GM21526 (cell line): ENCODE measurements around the gene TRIM54.
"Not testable (repeated sequence)": the region's sequence is repeated elsewhere in the genome, so short reads cannot be mapped to it uniquely, and the experiment has no call there.

Experiments used
- ATAC-seq: cut with Tn5 transposase; IDR thresholded peaks from one replicate; pipeline ENCODE4 v1.9.1; 2021; ENCODE audit warnings: moderate library complexity; ENCODE audit not compliant: unreplicated experiment, low FRiP score

The TRIM54 gene

DNA sequence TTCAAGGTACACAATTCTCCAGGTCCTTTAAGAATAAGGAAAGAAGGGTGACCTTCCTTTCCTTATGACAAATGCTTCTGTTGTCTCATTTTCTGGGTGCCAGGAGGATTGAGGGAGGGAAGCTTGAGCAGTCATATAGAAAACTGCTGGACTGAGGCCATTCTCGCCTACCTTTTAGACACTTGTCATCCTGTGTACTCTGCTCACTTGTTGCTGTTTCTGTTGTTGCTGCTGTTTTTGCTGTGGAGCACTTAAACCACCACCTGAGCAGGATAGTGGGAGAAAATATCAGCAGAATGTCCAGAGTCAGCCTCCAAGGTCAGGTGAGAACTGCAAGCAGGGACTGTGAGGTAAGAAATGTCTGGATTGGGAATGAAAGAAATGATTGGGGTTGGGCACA lies 4.2 kb upstream of the TRIM54 start:
- no peak for ATAC-seq

- no peak for ATAC-seq
These were observed 1.4 kb upstream of the TRIM54 start for GRCh38 chr2:27280826-27281225.

GRCh38 chr2:27281442-27281841 lies 787 bp upstream of the TRIM54 start:
- ATAC-seq: no peak

GRCh38 chr2:27282892-27283291 lies 663 bp downstream of the TRIM54 start:
- ATAC-seq: no peak

DNA sequence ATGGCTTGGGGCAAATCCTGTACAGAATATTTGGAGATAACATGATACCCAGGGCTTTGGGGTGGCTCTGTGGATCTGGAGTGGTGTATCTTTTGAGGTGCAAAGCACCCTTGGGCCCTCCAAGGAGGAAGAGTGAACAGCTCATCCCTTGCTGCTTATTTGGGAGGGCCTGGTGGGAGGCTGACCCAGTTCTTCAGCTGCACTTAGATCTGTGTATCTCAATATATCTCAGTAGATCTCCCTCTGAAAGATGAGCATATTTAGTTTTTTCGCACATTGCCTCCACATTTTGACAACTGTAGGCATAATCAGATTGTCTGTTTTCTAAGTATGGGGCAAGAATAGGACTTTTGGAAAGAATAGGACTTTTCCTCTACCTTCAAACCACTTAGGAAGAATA lies 2.8 kb downstream of the TRIM54 start:
- ATAC-seq: no peak

GRCh38 chr2:27285481-27285880 lies 3.3 kb downstream of the TRIM54 start:
- no peak for ATAC-seq

DNA sequence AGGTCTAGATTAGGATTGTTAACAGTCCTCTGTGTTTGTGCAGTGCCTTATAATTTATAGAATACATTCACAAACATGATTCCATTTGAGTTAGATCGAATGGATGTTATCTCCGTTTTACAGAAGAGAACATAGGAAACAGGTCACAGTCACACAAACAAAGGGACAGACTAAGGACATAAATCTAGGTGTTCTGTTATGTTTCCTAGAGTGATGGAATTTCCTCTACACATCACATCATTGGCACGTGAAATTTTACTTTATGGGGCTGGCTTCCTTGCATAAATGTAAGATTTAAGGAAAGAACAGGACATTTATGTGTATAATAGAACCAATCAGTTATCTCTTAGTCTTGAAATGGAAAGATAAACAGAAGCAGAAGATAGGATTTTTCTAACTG lies 6.4 kb downstream of the TRIM54 start:
- no peak for ATAC-seq

- no peak for ATAC-seq
These were observed 8.3 kb downstream of the TRIM54 start for GRCh38 chr2:27290549-27290948.

DNA sequence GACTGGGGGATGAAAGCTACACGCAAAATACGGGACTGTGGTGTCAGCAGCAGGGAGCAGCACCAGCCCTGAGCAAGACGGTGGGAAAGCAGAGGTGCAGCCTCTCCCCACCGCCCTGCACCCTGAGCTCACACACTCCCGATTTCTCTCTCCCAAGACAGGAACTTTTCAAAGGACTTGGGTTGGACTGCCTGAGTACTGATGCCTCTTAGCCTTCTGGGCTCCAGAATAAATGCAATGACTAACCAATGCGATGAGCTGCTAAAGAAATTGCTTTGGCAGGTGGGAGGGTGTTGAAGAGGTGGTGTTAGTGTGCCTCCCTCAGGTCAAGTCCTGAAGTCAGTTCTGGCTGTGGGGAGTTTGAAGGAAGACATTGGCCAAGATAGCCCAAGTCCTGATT lies 9.6 kb downstream of the TRIM54 start:
- no peak for ATAC-seq

DNA sequence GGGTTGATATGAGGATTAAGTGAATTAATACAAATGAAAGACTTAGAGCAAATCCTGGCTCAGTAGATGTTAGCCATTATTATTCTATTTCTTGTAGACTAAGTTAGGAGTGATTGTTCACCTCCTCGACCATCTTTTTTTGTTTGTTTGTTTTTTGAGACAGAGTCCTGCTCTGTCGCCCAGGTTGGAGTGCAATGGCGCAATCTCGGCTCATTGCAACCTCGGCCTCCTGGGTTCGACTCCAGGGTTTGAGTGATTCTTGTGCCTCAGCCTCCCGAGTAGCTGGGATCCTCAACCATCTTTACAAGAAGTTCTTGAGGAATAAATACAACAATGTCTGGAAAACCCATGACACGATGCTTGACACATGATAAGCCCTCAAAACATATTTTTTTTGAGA lies 12.7 kb downstream of the TRIM54 start:
- ATAC-seq: no peak

GRCh38 chr2:27296481-27296880 lies 14.3 kb downstream of the TRIM54 start:
- no peak for ATAC-seq

GRCh38 chr2:27297195-27297594 lies 15.0 kb downstream of the TRIM54 start:
- ATAC-seq: no peak

DNA sequence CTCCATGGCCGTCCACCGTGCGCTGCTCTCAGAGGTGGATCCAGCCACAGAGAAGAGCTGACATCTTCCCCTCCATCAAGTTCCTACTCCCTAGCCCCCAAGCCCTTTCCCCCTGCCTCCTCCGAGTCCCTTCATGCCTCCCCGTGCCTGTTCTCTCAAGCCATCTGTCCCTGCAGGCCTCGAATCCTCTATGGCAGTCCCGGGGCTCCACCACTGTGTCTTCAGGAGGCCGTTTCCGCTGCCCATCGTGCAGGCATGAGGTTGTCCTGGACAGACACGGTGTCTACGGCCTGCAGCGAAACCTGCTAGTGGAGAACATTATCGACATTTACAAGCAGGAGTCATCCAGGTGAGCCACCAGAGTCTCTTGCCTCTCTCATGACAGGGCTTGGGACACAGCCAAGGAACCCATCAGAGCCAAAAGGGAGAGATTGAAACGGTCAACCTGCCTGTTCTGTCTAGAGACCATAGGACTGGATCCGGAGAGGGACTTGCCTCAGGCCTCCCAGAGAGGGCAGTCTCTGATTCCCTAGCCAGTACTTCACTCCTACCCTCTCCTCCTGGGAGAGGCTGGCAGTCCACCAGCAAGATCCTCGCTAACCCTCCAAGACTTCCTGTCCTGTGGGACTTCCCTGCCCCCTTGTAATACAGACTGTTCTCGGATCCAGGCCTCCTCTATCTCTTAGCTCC lies 16.3 kb downstream of the TRIM54 start:
- no peak for ATAC-seq

DNA sequence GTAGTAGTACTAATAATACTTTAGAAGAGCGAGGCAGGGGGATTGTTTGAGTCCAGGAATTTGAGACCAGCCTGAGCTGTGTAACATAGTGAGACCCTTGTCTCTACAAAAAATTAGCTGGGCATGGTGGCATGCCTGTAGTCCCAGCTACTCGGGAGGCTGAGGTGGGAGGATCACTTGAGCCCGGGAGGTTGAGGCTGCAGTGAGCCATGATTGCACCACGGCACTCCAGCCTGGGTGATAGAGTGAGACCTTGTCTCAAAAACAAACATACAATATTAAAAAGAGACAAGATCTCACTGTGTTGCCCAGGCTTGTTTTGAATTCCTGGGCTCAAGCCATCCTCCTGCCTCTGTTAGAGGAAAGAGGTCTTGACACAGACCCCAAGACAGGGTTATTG lies 18.4 kb downstream of the TRIM54 start:
- ATAC-seq: not testable (repeated sequence)

DNA sequence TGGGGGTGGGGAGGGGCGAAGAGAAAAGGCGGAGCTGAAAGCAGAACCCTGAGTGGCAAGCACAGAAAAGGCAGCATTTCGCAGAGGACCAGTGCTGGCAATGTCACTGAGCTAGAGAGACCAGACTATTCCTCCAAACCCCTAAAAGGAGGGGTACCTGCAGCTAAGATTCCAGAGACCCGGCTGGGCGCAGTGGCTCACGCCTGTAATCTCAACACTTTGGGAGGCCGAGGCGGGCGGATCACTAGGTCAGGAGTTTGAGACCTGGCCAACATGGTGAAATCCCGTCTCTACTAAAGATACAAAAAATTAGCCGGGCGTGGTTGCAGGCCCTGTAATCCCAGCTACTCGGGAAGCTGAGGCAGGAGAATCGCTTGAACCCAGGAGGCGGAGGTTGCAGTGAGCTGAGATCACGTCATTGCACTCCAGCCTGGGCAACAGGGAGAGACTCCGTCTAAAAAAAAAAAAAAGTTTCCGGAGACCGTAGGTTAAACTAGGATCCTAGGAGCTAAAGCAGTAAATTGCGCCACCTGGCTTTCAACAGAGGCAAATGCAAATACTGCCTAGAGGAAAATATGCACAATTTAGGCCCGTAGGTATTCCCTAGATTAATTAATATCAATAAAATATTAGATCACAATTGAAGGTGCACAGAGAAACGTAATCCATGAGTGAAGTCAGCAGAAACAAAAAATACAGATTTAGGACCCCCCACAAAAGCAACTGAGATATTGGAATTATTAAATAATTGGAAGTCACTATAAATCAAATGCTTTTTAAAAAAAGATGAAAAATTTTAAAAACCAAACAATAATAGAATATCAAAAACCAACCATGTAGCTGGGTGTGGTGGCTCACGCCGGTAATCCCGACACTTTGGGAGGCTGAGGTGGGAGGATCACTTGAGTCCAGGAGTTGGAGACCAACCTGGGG lies 21.1 kb downstream of the TRIM54 start:
- no peak for ATAC-seq

- no peak for ATAC-seq
These were observed 22.4 kb downstream of the TRIM54 start for GRCh38 chr2:27304488-27305240.

GRCh38 chr2:27305516-27305915 lies 23.3 kb downstream of the TRIM54 start:
- no peak for ATAC-seq

DNA sequence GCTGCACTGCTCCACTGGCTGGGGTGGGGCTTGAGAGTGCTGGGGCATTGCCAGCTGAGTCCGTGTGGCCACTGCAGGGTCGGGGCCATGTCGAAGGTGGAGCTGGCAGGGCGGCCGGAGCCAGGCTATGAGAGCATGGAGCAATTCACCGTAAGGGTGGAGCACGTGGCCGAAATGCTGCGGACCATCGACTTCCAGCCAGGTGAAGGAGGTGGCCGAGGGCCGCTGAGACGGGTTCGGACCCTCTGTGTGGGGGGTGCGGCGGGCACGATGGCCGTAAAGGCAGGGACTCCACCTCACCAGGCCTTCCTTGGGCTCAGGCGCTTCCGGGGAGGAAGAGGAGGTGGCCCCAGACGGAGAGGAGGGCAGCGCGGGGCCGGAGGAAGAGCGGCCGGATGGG lies 23.9 kb downstream of the TRIM54 start:
- ATAC-seq: no peak

DNA sequence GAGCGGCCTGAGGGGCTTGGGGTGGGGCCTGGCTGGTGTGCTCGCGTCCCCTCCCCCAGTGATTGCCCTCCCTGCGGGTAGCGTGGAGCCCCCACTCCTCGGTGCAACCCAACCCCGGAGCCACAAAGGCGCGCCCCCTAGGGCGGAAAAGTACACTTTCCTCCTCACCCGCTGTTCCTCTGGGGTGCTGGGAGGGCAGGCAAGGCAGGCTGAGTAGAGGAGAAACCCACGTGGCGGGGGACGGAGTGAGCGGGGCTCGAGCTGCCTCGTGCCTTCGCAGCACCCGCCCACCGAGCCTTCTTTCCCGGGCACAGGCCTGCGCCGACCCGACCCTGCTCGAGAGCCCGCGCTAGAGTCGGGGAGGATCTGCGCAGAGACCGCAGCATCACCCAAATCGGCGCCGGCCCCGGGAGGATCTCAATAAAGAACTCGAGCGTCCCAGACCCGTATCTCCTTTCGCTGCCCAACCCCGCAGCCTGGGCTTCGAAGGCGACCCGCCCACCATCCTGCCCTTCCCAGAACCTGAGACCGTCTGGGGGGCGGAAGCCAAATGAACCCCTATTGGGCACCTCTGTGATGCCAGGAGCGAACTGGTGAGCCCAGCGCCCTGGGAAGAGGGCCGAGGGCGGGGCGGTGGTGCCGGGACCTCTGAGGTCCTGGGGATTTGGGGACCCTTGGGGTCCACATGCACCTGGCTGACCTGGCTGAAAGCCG lies 24.5 kb downstream of the TRIM54 start:
- ATAC-seq: no peak

DNA sequence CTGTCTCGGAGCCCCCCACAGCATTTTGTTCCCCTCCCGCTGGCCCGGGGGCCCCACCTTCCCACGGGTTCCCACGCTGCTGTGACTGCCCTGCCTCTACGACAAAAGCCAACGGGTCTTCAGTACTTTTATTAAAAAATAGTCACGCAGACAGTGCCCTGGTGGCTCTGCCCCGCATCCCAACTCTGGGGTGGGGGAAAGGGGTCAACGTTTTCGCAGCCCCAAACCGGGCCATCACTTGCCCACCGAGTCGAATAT lies 25.0 kb downstream of the TRIM54 start:
- ATAC-seq: no peak
